Measurements from ENCODE around the gene BCAT1. TPM values are rescaled to one million over a fixed set of nuclear protein-coding genes. Genes with fewer than 3 reads are reported as not detected.

The BCAT1 gene
- total and polyA plus RNA-seq, 2 experiments from 2014 or later, result 53.6 to 181 TPM

- TF ChIP-seq CREB1 (CRISPR knock-in tag; IDR thresholded peaks at IDR 0.05; ENCODE audit: low read depth) (no peak), CTCF (conservative IDR thresholded peaks at IDR 0.05; ENCODE audit: low read depth in 2 of 2) (no peak), ZNF462 (CRISPR knock-in tag; IDR thresholded peaks at IDR 0.05) (no peak), JUNB (IDR thresholded peaks at IDR 0.05; ENCODE audit: unreplicated experiment) (no peak), ZNF331 (CRISPR knock-in tag; IDR thresholded peaks at IDR 0.05; ENCODE audit: low read depth) (no peak)
- ATAC-seq (no peak), DNase-seq (ENCODE audit: low spot score) (no peak)
- Histone ChIP-seq H3K36me3 (ENCODE audit: insufficient read depth) (peaks cover 6% of the 10 kb centered on the region; the same call in 1 of the 2 replicates), H3K79me2 (replicated peaks; ENCODE audit: insufficient read depth) (peaks cover 82% of the 10 kb centered on the region), H3K4me1 (ENCODE audit: insufficient read depth) (peaks cover 6% of the 10 kb centered on the region), H3K27me3 (ENCODE audit: insufficient read depth) (no peaks in the 10 kb centered on the region), H4K20me1 (replicated peaks; ENCODE audit: insufficient read depth) (peaks cover 12% of the 10 kb centered on the region), H3F3A (replicated peaks; ENCODE audit: low read depth) (no peaks in the 10 kb centered on the region), H2AFZ (no peak overlapping the region), H3K4me3 (no peak overlapping the region), H3K4me2 (no peak overlapping the region), H3K27ac (ENCODE audit: low read depth) (no peak overlapping the region), H3K9me2 (ENCODE audit: insufficient read depth) (no peaks in the 10 kb centered on the region)
- Mint-ChIP-seq H3K36me3 (ENCODE audit: low read depth) (peaks cover 69% of the 10 kb centered on the region), H3K27me3 (ENCODE audit: insufficient read depth, low read depth, poor library complexity) (no peaks in the 10 kb centered on the region), H3K27ac (no peak overlapping the region), H3K4me1 (peaks cover 6% of the 10 kb centered on the region), H3K4me3 (no peak overlapping the region), H3K9me3 (no peaks in the 10 kb centered on the region)
Observed at GRCh38 chr12:24896171-24896570, 52.7 kb downstream of the BCAT1 start.
